ENCODE measurements around the gene FRAS1.

DNA sequence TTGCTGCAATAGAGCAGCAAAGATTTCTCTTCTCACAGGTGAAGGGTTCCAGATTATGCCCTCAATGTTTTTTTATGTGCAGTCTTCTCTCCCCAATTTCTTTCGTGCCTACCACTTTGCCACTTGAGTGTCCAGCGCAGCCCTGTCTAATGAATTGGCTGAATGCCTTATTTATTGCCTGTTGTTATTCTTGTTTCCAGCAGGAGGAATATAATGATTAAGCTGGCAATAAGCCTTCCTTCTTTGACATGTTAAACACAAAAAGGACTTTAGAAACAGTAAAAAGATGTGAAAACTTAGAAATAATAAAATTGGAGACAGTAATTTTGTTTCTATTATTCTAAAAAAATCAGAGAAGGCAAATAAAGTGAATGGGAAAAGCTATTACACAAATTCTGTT is 34.6 kb upstream of the FRAS1 start:
- TF ChIP-seq, protein P1, sequence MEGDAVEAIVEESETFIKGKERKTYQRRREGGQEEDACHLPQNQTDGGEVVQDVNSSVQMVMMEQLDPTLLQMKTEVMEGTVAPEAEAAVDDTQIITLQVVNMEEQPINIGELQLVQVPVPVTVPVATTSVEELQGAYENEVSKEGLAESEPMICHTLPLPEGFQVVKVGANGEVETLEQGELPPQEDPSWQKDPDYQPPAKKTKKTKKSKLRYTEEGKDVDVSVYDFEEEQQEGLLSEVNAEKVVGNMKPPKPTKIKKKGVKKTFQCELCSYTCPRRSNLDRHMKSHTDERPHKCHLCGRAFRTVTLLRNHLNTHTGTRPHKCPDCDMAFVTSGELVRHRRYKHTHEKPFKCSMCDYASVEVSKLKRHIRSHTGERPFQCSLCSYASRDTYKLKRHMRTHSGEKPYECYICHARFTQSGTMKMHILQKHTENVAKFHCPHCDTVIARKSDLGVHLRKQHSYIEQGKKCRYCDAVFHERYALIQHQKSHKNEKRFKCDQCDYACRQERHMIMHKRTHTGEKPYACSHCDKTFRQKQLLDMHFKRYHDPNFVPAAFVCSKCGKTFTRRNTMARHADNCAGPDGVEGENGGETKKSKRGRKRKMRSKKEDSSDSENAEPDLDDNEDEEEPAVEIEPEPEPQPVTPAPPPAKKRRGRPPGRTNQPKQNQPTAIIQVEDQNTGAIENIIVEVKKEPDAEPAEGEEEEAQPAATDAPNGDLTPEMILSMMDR (IDR thresholded peaks at IDR 0.05): no peak
- TF ChIP-seq, protein P2, sequence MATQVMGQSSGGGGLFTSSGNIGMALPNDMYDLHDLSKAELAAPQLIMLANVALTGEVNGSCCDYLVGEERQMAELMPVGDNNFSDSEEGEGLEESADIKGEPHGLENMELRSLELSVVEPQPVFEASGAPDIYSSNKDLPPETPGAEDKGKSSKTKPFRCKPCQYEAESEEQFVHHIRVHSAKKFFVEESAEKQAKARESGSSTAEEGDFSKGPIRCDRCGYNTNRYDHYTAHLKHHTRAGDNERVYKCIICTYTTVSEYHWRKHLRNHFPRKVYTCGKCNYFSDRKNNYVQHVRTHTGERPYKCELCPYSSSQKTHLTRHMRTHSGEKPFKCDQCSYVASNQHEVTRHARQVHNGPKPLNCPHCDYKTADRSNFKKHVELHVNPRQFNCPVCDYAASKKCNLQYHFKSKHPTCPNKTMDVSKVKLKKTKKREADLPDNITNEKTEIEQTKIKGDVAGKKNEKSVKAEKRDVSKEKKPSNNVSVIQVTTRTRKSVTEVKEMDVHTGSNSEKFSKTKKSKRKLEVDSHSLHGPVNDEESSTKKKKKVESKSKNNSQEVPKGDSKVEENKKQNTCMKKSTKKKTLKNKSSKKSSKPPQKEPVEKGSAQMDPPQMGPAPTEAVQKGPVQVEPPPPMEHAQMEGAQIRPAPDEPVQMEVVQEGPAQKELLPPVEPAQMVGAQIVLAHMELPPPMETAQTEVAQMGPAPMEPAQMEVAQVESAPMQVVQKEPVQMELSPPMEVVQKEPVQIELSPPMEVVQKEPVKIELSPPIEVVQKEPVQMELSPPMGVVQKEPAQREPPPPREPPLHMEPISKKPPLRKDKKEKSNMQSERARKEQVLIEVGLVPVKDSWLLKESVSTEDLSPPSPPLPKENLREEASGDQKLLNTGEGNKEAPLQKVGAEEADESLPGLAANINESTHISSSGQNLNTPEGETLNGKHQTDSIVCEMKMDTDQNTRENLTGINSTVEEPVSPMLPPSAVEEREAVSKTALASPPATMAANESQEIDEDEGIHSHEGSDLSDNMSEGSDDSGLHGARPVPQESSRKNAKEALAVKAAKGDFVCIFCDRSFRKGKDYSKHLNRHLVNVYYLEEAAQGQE (IDR thresholded peaks at IDR 0.05; ENCODE audit: insufficient read depth in 1 of 2, low read depth in 2 of 2, low read length in 1 of 2): no peak
- no peak for TF ChIP-seq TCF7L2 (IDR thresholded peaks at IDR 0.05; ENCODE audit: low read depth, low read length)

Data from Panc1 (cell line).